Uterus (tissue), 2 donors: Measurements from ENCODE around the gene DAZ3.
"Not testable (repeated sequence)": the region's sequence is repeated elsewhere in the genome, so short reads cannot be mapped to it uniquely, and the experiment has no call there.

ENCODE experiments used
- CTCF ChIP-seq, 4 experiments: fragments of 200-600 bp in 2 of 4; fragments of 450-650 bp in 2 of 4; sonication (generic) in 2 of 4; IDR thresholded peaks; one replicate each; pipeline ENCODE4 v1.5.1; 2016 to 2019; ENCODE audit warnings: antibody characterized with exemption in 4 of 4, mild to moderate bottlenecking in 2 of 4, moderate library complexity in 1 of 4
- POLR2A ChIP-seq, 2 donors: fragments of 450-650 bp; IDR thresholded peaks; one replicate each; pipeline ENCODE4 v1.6.1; 2016; ENCODE audit warnings: antibody characterized with exemption in 2 of 2, mild to moderate bottlenecking in 1 of 2, moderate library complexity in 1 of 2

GRCh38 chrY:24825069-24825468 lies 11.9 kb upstream of the DAZ3 start:
- not testable (repeated sequence) for TF ChIP-seq CTCF, POLR2A (IDR thresholded peaks at IDR 0.05)
